NCI-H524 treated with DMSO at 0.1 percent for 48 hours (cell line): ENCODE data around the gene SNX15.

Experiments used
- DNase-seq: peaks from one replicate; lab custom pipeline; 2025; lab: John Stamatoyannopoulos, UW

SNX15 gene

DNA sequence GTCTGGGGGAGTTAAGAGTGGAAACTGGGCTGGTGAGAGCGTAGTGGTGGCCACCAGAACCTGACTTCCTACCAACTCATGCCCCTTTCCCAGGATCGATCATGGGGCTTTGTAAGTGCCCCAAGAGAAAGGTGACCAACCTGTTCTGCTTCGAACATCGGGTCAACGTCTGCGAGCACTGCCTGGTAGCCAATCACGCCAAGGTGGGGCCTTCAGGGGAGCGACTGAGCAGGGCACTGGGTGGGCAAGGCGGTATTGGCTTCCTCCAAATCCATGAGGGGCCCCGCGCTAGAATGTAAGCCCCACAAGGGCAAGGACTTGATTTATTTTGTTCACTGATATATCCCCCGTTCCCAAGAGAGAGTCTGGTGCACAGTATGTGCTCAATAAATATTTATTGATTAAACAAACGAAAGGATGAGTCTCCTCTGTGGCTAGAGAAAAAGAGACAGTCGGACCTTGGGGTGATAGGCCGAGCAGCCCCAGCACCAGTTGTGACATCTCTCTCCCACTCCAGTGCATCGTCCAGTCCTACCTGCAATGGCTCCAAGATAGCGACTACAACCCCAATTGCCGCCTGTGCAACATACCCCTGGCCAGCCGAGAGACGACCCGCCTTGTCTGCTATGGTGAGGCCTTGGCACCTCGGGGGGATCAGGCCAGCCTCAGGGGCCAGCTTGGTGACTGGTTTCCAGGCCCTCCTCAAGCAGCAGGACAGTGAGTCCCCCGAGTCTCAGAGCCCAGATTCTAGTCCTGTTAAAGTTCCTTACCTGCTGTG lies 57.5 kb downstream of the SNX15 start:
- no peak for DNase-seq

DNA sequence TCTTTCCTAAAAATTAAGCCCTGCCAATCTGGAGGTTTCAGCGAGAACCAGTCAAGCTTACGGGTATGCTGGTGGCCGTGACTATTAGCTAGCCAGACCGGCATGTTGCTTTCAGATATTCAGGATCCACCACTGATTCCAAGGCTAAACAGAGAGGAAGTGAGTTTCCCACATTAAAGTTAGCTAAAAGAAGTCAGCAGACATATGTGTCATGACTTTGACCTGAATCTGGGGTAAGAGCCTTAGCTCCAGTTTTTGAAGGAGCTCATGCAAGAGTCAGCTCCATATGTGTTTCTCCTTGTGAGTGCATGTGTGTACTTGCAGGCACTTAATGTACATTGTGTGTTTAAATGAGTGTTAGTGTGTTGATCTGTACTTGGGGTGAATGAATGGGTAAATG lies 58.2 kb downstream of the SNX15 start:
- DNase-seq: no peak

DNA sequence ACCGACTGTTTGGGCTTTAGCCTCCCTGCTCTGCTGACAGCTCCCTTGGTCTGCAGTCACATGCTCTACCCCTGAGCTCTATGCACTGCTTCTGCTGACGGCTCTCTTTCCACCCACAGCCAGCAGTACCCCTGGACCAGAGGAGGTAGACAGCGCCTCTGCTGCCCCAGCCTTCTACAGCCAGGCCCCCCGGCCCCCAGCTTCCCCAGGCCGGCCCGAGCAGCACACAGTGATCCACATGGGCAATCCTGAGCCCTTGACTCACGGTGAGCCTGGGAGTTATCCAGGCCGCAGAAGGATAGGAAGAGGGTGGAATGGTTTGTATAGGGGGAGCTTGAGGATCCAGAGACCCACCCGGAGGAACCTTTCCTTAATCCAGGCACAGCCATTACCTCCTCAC lies 59.6 kb downstream of the SNX15 start:
- no peak for DNase-seq

DNA sequence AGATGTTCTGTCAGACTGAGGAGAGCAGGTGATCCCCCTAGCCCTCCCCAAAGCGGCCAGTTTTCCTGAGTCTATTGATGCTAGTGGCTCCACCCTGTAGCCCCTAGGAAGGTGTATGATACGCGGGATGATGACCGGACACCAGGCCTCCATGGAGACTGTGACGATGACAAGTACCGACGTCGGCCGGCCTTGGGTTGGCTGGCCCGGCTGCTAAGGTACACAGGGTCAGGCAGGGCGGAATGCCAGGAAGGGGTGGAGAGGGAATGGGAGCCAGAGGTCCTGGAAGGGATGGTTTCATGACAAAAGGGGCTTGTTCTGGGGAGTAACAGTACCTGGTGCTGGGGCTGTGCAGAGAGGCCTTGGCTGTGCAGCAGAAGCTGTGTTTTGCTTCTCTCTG lies 60.0 kb downstream of the SNX15 start:
- no peak for DNase-seq

DNA sequence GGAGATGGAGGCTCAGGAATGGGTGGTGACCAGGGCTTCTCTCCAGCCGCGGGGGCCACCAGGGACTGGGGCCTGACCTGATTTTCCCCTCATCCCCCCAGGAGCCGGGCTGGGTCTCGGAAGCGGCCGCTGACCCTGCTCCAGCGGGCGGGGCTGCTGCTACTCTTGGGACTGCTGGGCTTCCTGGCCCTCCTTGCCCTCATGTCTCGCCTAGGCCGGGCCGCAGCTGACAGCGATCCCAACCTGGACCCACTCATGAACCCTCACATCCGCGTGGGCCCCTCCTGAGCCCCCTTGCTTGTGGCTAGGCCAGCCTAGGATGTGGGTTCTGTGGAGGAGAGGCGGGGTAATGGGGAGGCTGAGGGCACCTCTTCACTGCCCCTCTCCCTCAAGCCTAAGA lies 60.6 kb downstream of the SNX15 start:
- no peak for DNase-seq

DNA sequence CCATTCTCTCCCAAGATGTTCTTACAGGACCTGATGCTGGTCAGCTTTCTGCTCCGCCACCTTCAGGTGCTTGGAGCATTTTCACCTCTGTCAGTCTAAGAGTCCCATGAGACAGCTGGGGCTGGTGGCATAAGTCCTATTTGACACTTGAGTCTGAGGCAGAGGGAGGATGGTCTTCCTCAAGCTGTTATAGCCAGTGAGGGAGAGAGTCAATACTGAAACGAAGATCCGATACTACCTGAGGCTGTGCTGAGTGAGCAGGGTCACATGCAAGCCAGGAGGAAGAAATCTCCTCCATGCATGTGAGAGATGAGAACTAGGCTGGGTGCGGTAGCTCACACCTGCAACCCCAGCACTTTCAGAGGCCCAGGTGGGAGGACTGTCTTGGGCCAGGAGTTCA lies 62.4 kb downstream of the SNX15 start:
- no peak for DNase-seq
